ENCODE data around the gene HS6ST2.

DNA sequence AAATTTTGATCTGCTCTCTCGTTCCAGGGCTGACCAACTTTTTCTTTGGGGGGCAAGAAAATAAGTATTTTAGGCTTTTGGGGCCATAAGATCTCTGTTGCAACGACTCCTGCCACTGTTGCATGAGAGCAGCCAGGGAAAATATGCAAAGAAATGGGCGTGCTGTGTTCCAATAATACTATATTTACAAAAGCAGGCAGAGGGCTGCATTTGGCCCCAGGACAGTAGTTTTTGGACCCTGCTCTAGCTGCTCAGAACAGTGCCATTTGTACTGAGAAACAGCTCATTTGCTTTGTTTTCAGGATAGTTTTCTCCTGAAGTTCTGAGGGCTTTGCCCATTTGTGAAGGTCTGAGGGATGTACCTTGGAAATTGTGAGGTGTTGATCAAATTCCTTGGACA lies 334.5 kb downstream of the HS6ST2 start:
- TF ChIP-seq, protein P1, sequence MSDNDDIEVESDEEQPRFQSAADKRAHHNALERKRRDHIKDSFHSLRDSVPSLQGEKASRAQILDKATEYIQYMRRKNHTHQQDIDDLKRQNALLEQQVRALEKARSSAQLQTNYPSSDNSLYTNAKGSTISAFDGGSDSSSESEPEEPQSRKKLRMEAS (IDR thresholded peaks at IDR 0.05; ENCODE audit: low read depth, low read length): no peak
- no peak for TF ChIP-seq POLR2AphosphoS2 (IDR thresholded peaks at IDR 0.05; ENCODE audit: low read depth, low read length)
- no peak for TF ChIP-seq MYC (IDR thresholded peaks at IDR 0.05; ENCODE audit: insufficient read depth, insufficient read length, insufficient replicate concordance, low read length, severe bottlenecking)
- no peak for TF ChIP-seq SUPT20H (IDR thresholded peaks at IDR 0.05; ENCODE audit: borderline replicate concordance, control insufficient read depth, low read depth, low read length)

All from GM12878 (cell line).